SK-N-SH treated with all-trans-retinoic acid at 6 μM for 48 hours (cell line): Measurements from ENCODE around the gene CNTNAP2.
A peak's percentile ranks its signal among the peaks of the same experiment; 100 is the strongest.

Experiments
- ATAC-seq: fragments of 200-7000 bp; cut with Tn5 transposase; 3 replicates; pipeline ENCODE4 v1.9.1; 2020; ENCODE audit warnings: mild to moderate bottlenecking, moderate library complexity
- ARNTL ChIP-seq: fragments of 450-650 bp; formaldehyde crosslinking; IDR thresholded peaks from 2 replicates; pipeline ENCODE4 v1.5.0; 2020; ENCODE audit warnings: low read depth, mild to moderate bottlenecking, moderate library complexity, borderline replicate concordance
- BACH2 ChIP-seq: fragments of 250-450 bp; sonication (Bioruptor Pico); IDR thresholded peaks from 2 replicates; pipeline ENCODE4 v1.9.0; 2021; ENCODE audit warnings: mild to moderate bottlenecking, borderline replicate concordance
- CSDC2 ChIP-seq: fragments of 250-450 bp; sonication (Bioruptor Pico); IDR thresholded peaks from 2 replicates; pipeline ENCODE4 v1.5.0; 2020; ENCODE audit warnings: mild to moderate bottlenecking, moderate library complexity
- ESRRG ChIP-seq: fragments of 250-450 bp; sonication (Bioruptor Pico); IDR thresholded peaks from 2 replicates; pipeline ENCODE4 v1.6.1; 2021; ENCODE audit warnings: mild to moderate bottlenecking
- GLIS3 ChIP-seq: fragments of 250-450 bp; sonication (Bioruptor Pico); IDR thresholded peaks from 2 replicates; pipeline ENCODE4 v1.5.0; 2020; ENCODE audit warnings: mild to moderate bottlenecking, moderate library complexity
- ISL1 ChIP-seq: fragments of 250-450 bp; sonication (Bioruptor Pico); IDR thresholded peaks from 2 replicates; pipeline ENCODE4 v2.1.2; 2022; ENCODE audit warnings: mild to moderate bottlenecking, moderate library complexity
- OSR1 ChIP-seq: fragments of 250-450 bp; sonication (Bioruptor Pico); IDR thresholded peaks from 2 replicates; pipeline ENCODE4 v1.8.0; 2022; ENCODE audit warnings: moderate library complexity, mild to moderate bottlenecking, inconsistent platforms
- PPARA ChIP-seq: fragments of 250-450 bp; sonication (Bioruptor Pico); IDR thresholded peaks from 2 replicates; pipeline ENCODE4 v1.5.0; 2020; ENCODE audit warnings: mild to moderate bottlenecking, borderline replicate concordance
- SNAI2 ChIP-seq: fragments of 250-450 bp; sonication (Bioruptor Pico); IDR thresholded peaks from 2 replicates; pipeline ENCODE4 v1.5.0; 2020; ENCODE audit warnings: mild to moderate bottlenecking, moderate library complexity
- TCF4 ChIP-seq: fragments of 250-450 bp; sonication (Bioruptor Pico); IDR thresholded peaks from 2 replicates; pipeline ENCODE4 v1.8.0; 2021; ENCODE audit warnings: mild to moderate bottlenecking, moderate library complexity, borderline replicate concordance
- TOX ChIP-seq: fragments of 250-450 bp; sonication (Bioruptor Pico); IDR thresholded peaks from 2 replicates; pipeline ENCODE4 v1.8.0; 2021; ENCODE audit warnings: mild to moderate bottlenecking, moderate library complexity, borderline replicate concordance
- ZC3H10 ChIP-seq: fragments of 250-450 bp; sonication (Bioruptor Pico); IDR thresholded peaks from 2 replicates; pipeline ENCODE4 v1.5.1; 2021; ENCODE audit warnings: mild to moderate bottlenecking, moderate library complexity
- ZFP3 ChIP-seq: fragments of 250-450 bp; sonication (Bioruptor Pico); IDR thresholded peaks from 2 replicates; pipeline ENCODE4 v1.5.0; 2020; ENCODE audit warnings: mild to moderate bottlenecking, moderate library complexity
- ZFP30 ChIP-seq: fragments of 450-650 bp; formaldehyde crosslinking; IDR thresholded peaks from 2 replicates; pipeline ENCODE4 v1.5.0; 2022; ENCODE audit warnings: mild to moderate bottlenecking, moderate library complexity
- ZNF565 ChIP-seq: fragments of 450-650 bp; formaldehyde crosslinking; conservative IDR thresholded peaks from 2 replicates; pipeline ENCODE4 v1.5.0; 2020; ENCODE audit warnings: low read depth, mild to moderate bottlenecking, moderate library complexity
- ZNF70 ChIP-seq: fragments of 450-650 bp; formaldehyde crosslinking; IDR thresholded peaks from 2 replicates; pipeline ENCODE4 v1.5.0; 2020; ENCODE audit warnings: mild to moderate bottlenecking, moderate library complexity
- ZNF8 ChIP-seq: fragments of 450-650 bp; formaldehyde crosslinking; IDR thresholded peaks from 2 replicates; pipeline ENCODE4 v1.5.0; 2020; ENCODE audit warnings: mild to moderate bottlenecking, moderate library complexity
- TF ChIP-seq, protein P1 (sequence below): fragments of 250-450 bp; sonication (Bioruptor Pico); IDR thresholded peaks from 2 replicates; pipeline ENCODE4 v1.5.1; 2020; ENCODE audit warnings: low read depth, mild to moderate bottlenecking, moderate library complexity
- TF ChIP-seq, protein P2 (sequence below): fragments of 250-450 bp; sonication (Bioruptor Pico); IDR thresholded peaks from 2 replicates; pipeline ENCODE4 v1.8.0; 2021; ENCODE audit warnings: low read depth, mild to moderate bottlenecking, moderate library complexity, borderline replicate concordance
- TF ChIP-seq, protein P3 (sequence below): fragments of 250-450 bp; sonication (Bioruptor Pico); IDR thresholded peaks from 2 replicates; pipeline ENCODE4 v1.8.0; 2020; ENCODE audit warnings: mild to moderate bottlenecking, moderate library complexity, borderline replicate concordance
- TF ChIP-seq, protein P4 (sequence below): fragments of 250-450 bp; sonication (Bioruptor Pico); IDR thresholded peaks from 2 replicates; pipeline ENCODE4 v1.5.1; 2021; ENCODE audit warnings: mild to moderate bottlenecking, moderate library complexity

The CNTNAP2 gene

DNA sequence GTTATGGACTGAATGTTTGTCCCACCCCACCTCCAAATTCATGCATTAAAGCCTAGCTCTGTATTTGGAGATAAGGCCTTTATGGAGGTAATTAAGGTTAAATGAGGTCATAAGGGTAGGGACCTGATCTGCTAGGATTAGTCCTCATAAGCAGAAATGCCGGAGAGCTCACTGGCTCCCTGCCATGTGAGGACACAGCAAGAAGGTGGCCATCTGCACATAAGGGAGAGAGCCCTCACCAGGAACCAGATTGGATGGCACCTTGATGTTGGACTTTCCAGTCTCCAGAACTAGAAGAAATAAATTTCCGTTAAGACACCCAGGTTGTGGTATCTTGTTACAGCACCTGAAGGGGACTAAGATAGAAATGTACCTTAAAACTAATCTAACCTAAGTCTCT is 1657.9 kb downstream of the CNTNAP2 start:
- ATAC-seq = no peak
- TF ChIP-seq ZNF8 (CRISPR knock-in tag) = no peak

DNA sequence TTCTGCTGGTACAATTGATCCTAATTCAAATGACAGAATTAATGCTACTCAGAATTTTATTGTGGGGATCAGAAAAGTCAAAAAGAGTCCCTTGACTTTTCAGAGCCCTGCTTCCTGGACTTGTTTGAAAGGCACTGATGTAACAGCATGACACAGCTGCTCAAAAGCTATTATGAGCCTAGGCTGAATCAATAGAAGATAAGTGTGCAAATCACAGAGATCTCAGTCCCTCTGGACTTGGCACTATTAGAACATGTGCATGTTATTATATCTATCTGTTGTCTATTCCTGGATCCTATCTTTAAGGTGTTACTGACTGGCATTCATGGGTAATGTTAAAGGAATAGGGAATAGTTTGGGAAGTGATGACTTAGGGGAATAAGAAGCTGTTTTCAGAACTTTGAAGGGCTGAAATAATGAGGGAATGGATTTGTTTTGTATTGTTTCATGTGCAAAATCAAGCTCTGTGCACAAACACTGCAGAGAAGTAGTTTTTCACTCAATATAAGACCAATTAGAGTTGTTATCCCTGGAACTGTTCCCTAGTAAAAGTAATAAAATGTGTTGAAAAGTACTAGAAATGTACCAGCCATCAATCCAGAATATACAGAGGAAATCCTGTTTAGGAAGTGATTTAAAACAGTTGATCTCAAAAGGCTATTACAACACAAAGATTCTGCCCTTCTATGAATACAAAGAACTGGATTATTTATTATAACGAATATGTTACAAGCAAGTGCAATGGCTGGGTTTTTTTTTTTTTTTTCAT is 1659.1 kb downstream of the CNTNAP2 start:
- no peak for ATAC-seq
- TF ChIP-seq, protein P1, sequence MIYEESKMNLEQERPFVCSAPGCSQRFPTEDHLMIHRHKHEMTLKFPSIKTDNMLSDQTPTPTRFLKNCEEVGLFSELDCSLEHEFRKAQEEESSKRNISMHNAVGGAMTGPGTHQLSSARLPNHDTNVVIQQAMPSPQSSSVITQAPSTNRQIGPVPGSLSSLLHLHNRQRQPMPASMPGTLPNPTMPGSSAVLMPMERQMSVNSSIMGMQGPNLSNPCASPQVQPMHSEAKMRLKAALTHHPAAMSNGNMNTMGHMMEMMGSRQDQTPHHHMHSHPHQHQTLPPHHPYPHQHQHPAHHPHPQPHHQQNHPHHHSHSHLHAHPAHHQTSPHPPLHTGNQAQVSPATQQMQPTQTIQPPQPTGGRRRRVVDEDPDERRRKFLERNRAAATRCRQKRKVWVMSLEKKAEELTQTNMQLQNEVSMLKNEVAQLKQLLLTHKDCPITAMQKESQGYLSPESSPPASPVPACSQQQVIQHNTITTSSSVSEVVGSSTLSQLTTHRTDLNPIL (CRISPR knock-in tag) = no peak
- peak; percentile 71; the same call in 1 of the 2 replicates for TF ChIP-seq TCF4 (CRISPR knock-in tag)
- TF ChIP-seq, all 23 proteins: peak for 1

DNA sequence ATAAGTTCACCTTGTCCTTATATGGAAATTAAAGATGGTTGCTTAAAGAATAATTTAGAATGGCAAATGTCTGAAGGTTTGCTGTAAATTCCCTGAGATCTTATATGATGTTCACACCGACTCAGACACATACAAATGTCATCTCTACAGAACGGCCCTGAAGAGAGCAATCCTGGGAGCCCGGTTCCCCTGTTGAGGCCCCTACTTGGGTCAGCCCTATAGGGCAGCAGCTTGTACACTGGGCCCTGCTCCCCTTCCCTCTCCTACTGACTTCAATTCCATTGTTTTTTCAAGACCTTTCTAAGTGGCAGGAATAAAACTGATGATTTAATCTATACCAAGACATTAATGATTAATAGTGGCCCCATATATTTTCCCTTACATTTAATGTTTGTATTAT is 1660.7 kb downstream of the CNTNAP2 start:
- ATAC-seq = no peak
- TF ChIP-seq ZFP30 (no peak), ZNF8 (CRISPR knock-in tag) (no peak), TCF4 (CRISPR knock-in tag) (no peak), SNAI2 (CRISPR knock-in tag) (no peak), GLIS3 (no peak), TOX (CRISPR knock-in tag) (no peak), ESRRG (no peak), OSR1 (CRISPR knock-in tag) (no peak), BACH2 (CRISPR knock-in tag) (no peak), ZNF565 (CRISPR knock-in tag) (no peak)
- TF ChIP-seq, protein P1 (CRISPR knock-in tag) = no peak
- TF ChIP-seq, protein P2, sequence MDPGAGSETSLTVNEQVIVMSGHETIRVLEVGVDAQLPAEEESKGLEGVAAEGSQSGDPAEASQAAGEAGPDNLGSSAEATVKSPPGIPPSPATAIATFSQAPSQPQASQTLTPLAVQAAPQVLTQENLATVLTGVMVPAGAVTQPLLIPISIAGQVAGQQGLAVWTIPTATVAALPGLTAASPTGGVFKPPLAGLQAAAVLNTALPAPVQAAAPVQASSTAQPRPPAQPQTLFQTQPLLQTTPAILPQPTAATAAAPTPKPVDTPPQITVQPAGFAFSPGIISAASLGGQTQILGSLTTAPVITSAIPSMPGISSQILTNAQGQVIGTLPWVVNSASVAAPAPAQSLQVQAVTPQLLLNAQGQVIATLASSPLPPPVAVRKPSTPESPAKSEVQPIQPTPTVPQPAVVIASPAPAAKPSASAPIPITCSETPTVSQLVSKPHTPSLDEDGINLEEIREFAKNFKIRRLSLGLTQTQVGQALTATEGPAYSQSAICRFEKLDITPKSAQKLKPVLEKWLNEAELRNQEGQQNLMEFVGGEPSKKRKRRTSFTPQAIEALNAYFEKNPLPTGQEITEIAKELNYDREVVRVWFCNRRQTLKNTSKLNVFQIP (CRISPR knock-in tag) = no peak
- TF ChIP-seq, protein P3, sequence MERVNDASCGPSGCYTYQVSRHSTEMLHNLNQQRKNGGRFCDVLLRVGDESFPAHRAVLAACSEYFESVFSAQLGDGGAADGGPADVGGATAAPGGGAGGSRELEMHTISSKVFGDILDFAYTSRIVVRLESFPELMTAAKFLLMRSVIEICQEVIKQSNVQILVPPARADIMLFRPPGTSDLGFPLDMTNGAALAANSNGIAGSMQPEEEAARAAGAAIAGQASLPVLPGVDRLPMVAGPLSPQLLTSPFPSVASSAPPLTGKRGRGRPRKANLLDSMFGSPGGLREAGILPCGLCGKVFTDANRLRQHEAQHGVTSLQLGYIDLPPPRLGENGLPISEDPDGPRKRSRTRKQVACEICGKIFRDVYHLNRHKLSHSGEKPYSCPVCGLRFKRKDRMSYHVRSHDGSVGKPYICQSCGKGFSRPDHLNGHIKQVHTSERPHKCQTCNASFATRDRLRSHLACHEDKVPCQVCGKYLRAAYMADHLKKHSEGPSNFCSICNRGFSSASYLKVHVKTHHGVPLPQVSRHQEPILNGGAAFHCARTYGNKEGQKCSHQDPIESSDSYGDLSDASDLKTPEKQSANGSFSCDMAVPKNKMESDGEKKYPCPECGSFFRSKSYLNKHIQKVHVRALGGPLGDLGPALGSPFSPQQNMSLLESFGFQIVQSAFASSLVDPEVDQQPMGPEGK = no peak
- TF ChIP-seq, protein P4, sequence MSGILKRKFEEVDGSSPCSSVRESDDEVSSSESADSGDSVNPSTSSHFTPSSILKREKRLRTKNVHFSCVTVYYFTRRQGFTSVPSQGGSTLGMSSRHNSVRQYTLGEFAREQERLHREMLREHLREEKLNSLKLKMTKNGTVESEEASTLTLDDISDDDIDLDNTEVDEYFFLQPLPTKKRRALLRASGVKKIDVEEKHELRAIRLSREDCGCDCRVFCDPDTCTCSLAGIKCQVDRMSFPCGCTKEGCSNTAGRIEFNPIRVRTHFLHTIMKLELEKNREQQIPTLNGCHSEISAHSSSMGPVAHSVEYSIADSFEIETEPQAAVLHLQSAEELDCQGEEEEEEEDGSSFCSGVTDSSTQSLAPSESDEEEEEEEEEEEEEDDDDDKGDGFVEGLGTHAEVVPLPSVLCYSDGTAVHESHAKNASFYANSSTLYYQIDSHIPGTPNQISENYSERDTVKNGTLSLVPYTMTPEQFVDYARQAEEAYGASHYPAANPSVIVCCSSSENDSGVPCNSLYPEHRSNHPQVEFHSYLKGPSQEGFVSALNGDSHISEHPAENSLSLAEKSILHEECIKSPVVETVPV (CRISPR knock-in tag) = no peak

DNA sequence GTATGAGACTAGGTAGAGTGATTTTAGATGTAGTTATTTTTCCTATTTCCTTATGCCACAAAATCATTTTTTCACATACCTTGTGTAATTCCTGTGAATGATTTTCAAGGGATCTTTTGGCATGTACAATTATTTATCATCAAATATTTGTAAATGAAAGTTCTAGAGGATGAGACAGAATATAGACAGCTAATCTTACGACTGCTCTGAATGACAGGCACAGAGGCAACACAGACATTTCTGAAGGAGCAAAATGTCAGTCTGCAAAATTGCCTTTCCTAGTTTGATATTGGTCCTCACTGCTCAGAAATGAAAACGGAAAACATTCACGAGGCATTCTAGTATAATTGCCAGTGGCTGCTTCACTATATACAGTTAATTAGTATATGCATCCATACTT is 1663.3 kb downstream of the CNTNAP2 start:
- ATAC-seq = no peak
- no peak for TF ChIP-seq ESRRG

DNA sequence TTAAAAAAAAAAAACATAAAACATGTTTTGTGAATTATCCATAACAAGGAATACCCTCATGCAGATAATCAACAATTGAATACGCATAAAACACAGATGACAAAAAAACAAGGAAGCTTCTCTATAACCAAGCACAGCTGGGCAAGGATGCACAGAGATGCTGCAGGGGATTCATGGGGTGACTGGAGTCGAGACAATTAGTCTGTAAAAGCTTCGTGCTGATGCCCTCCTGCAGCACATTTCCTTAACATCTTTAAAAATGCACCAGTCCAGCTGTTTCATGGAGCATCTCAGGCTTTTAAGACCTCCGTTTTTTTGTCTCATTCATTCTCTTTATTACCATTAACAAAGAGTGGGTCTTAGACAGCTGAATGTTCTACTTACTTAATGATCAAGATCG is 1680.0 kb downstream of the CNTNAP2 start:
- TF ChIP-seq CSDC2 (no peak), ZFP3 (CRISPR knock-in tag) (no peak), ZNF70 (CRISPR knock-in tag) (no peak), ISL1 (CRISPR knock-in tag) (no peak), ZC3H10 (no peak), ZNF8 (CRISPR knock-in tag) (no peak), ZFP30 (no peak), ARNTL (no peak), ESRRG (no peak), PPARA (CRISPR knock-in tag) (no peak)
- ATAC-seq = no peak
